WTC11 (cell line): ENCODE results near the gene CHKB. TPM values are rescaled to one million over a fixed set of nuclear protein-coding genes. Genes with fewer than 3 reads are reported as not detected.

Source experiments
- ATAC-seq: fragments of 200-7000 bp; cut with Tn5 transposase; 2 replicates; pipeline ENCODE4 v1.10.0; 2021; ENCODE audit warnings: mild to moderate bottlenecking, moderate library complexity
- CTCF ChIA-PET: fragments of 300-600 bp; sonication (Branson Sonifier 250); formaldehyde crosslinking; loops from one replicate; lab custom pipeline; 2021; ENCODE audit warnings: antibody characterized with exemption; lab: Charles Lee
- POLR2A ChIA-PET: fragments of 350-600 bp; sonication (Branson Sonifier 250); formaldehyde crosslinking; loops from one replicate; lab custom pipeline; 2021; ENCODE audit warnings: antibody characterized with exemption; lab: Charles Lee
- DNase-seq: peaks from one replicate; pipeline ENCODE4 v3.0.0; 2021; ENCODE audit warnings: low spot score
- H3K27ac Mint-ChIP-seq: 2 replicates; pipeline ENCODE4 v1.8.0; 2021; ENCODE audit warnings: mixed read lengths
- H3K27me3 Mint-ChIP-seq: 2 replicates; pipeline ENCODE4 v1.8.0; 2021; ENCODE audit warnings: low read depth, mild to moderate bottlenecking, moderate library complexity, mixed read lengths
- H3K36me3 Mint-ChIP-seq: 2 replicates; pipeline ENCODE4 v1.8.0; 2021; ENCODE audit warnings: mixed read lengths
- H3K4me1 Mint-ChIP-seq: 2 replicates; pipeline ENCODE4 v1.8.0; 2022; ENCODE audit warnings: mixed read lengths
- H3K4me3 Mint-ChIP-seq: 2 replicates; pipeline ENCODE4 v1.8.0; 2021; ENCODE audit warnings: mild to moderate bottlenecking, moderate library complexity, mixed read lengths
- H3K9me3 Mint-ChIP-seq: 2 replicates; pipeline ENCODE4 v1.8.0; 2021; ENCODE audit warnings: mixed read lengths
- CREM ChIP-seq: sonication (generic); formaldehyde crosslinking; IDR thresholded peaks from 2 replicates; pipeline ENCODE4 v1.8.1; 2022; ENCODE audit warnings: mild to moderate bottlenecking, missing genetic modification reagents, moderate library complexity
- HMGA2 ChIP-seq: fragments of 250-450 bp; sonication (Bioruptor Pico); IDR thresholded peaks from 2 replicates; pipeline ENCODE4 v1.4.0; 2021; ENCODE audit warnings: mild to moderate bottlenecking, moderate library complexity
- JAZF1 ChIP-seq: fragments of 250-450 bp; sonication (Bioruptor Pico); IDR thresholded peaks from 2 replicates; pipeline ENCODE4 v1.9.0; 2021; ENCODE audit warnings: moderate library complexity, mild to moderate bottlenecking, inconsistent platforms
- JUN ChIP-seq: sonication (generic); formaldehyde crosslinking; IDR thresholded peaks from 2 replicates; pipeline ENCODE4 v1.8.0; 2023; ENCODE audit warnings: mild to moderate bottlenecking, missing genetic modification reagents
- KAT7 ChIP-seq: sonication (generic); formaldehyde crosslinking; IDR thresholded peaks from 2 replicates; pipeline ENCODE4 v1.8.1; 2023; ENCODE audit warnings: missing genetic modification reagents, mild to moderate bottlenecking, borderline replicate concordance
- MYBL2 ChIP-seq: sonication (generic); formaldehyde crosslinking; IDR thresholded peaks from 2 replicates; pipeline ENCODE4 v1.8.1; 2023; ENCODE audit warnings: mild to moderate bottlenecking, moderate library complexity, missing genetic modification reagents
- RORB ChIP-seq: fragments of 250-450 bp; sonication (Bioruptor Pico); IDR thresholded peaks from 2 replicates; pipeline ENCODE4 v1.9.0; 2021; ENCODE audit warnings: mild to moderate bottlenecking
- TEAD1 ChIP-seq: sonication (generic); formaldehyde crosslinking; IDR thresholded peaks from 2 replicates; pipeline ENCODE4 v1.8.0; 2022; ENCODE audit warnings: mild to moderate bottlenecking, missing genetic modification reagents
- ZNF396 ChIP-seq: fragments of 250-450 bp; sonication (Bioruptor Pico); IDR thresholded peaks from 2 replicates; pipeline ENCODE4 v1.8.0; 2021; ENCODE audit warnings: mild to moderate bottlenecking, moderate library complexity, borderline replicate concordance
- ZNF416 ChIP-seq: fragments of 250-450 bp; sonication (Bioruptor Pico); IDR thresholded peaks from 2 replicates; pipeline ENCODE4 v1.9.0; 2021; ENCODE audit warnings: mild to moderate bottlenecking, inconsistent platforms
- total RNA-seq: library from RNA; stranded (reverse); gene quantifications from 3 replicates; pipeline ENCODE4 v1.2.3, GENCODE V29; 2021
- TF ChIP-seq, protein P1 (sequence below): fragments of 250-450 bp; sonication (Bioruptor Pico); IDR thresholded peaks from 2 replicates; pipeline ENCODE4 v1.9.0; 2021; ENCODE audit warnings: mild to moderate bottlenecking, borderline replicate concordance
- TF ChIP-seq, protein P2 (sequence below): sonication (generic); formaldehyde crosslinking; IDR thresholded peaks from 2 replicates; pipeline ENCODE4 v1.8.0; 2022; ENCODE audit warnings: missing genetic modification reagents
- TF ChIP-seq, protein P3 (sequence below): sonication (generic); formaldehyde crosslinking; IDR thresholded peaks from 2 replicates; pipeline ENCODE4 v1.8.0; 2023; ENCODE audit warnings: mild to moderate bottlenecking, missing genetic modification reagents
- TF ChIP-seq, protein P4 (sequence below): sonication (generic); formaldehyde crosslinking; IDR thresholded peaks from 2 replicates; pipeline ENCODE4 v1.8.0; 2022; ENCODE audit warnings: mild to moderate bottlenecking, missing genetic modification reagents

CHKB gene
- total RNA-seq, 1 experiment from 2014 or later = 75.4 TPM

DNA sequence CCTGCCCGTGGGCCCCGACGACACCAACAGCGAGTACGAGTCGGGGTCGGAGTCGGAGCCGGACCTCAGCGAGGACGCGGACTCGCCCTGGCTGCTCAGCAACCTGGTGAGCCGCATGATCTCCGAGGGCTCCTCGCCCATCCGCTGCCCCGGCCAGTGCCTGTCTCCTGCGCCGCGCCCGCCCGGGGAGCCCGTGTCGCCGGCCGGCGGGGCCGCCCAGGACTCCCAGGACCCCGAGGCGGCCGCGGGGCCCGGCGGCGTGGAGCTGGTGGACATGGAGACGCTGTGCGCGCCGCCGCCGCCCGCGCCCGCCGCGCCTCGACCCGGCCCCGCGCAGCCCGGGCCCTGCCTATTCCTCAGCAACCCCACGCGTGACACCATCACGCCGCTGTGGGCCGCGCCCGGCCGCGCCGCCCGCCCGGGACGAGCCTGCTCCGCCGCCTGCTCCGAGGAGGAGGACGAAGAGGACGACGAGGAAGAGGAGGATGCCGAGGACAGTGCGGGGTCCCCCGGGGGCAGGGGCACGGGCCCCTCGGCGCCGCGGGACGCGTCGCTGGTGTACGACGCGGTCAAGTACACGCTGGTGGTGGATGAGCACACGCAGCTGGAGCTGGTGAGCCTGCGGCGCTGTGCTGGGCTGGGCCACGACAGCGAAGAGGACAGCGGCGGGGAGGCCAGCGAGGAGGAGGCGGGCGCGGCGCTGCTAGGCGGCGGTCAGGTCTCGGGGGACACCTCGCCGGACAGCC lies 21.8 kb upstream of the CHKB start (continued):
- TF ChIP-seq, protein P1, sequence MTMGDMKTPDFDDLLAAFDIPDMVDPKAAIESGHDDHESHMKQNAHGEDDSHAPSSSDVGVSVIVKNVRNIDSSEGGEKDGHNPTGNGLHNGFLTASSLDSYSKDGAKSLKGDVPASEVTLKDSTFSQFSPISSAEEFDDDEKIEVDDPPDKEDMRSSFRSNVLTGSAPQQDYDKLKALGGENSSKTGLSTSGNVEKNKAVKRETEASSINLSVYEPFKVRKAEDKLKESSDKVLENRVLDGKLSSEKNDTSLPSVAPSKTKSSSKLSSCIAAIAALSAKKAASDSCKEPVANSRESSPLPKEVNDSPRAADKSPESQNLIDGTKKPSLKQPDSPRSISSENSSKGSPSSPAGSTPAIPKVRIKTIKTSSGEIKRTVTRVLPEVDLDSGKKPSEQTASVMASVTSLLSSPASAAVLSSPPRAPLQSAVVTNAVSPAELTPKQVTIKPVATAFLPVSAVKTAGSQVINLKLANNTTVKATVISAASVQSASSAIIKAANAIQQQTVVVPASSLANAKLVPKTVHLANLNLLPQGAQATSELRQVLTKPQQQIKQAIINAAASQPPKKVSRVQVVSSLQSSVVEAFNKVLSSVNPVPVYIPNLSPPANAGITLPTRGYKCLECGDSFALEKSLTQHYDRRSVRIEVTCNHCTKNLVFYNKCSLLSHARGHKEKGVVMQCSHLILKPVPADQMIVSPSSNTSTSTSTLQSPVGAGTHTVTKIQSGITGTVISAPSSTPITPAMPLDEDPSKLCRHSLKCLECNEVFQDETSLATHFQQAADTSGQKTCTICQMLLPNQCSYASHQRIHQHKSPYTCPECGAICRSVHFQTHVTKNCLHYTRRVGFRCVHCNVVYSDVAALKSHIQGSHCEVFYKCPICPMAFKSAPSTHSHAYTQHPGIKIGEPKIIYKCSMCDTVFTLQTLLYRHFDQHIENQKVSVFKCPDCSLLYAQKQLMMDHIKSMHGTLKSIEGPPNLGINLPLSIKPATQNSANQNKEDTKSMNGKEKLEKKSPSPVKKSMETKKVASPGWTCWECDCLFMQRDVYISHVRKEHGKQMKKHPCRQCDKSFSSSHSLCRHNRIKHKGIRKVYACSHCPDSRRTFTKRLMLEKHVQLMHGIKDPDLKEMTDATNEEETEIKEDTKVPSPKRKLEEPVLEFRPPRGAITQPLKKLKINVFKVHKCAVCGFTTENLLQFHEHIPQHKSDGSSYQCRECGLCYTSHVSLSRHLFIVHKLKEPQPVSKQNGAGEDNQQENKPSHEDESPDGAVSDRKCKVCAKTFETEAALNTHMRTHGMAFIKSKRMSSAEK (CRISPR knock-in tag) = no peak
- no peak for TF ChIP-seq ZNF416 (CRISPR knock-in tag)
- no peak for TF ChIP-seq ZNF396 (CRISPR knock-in tag)
- TF ChIP-seq RORB (CRISPR knock-in tag) = no peak
- no peak for TF ChIP-seq KAT7 (CRISPR knock-in tag)
- no peak for TF ChIP-seq CREM

DNA sequence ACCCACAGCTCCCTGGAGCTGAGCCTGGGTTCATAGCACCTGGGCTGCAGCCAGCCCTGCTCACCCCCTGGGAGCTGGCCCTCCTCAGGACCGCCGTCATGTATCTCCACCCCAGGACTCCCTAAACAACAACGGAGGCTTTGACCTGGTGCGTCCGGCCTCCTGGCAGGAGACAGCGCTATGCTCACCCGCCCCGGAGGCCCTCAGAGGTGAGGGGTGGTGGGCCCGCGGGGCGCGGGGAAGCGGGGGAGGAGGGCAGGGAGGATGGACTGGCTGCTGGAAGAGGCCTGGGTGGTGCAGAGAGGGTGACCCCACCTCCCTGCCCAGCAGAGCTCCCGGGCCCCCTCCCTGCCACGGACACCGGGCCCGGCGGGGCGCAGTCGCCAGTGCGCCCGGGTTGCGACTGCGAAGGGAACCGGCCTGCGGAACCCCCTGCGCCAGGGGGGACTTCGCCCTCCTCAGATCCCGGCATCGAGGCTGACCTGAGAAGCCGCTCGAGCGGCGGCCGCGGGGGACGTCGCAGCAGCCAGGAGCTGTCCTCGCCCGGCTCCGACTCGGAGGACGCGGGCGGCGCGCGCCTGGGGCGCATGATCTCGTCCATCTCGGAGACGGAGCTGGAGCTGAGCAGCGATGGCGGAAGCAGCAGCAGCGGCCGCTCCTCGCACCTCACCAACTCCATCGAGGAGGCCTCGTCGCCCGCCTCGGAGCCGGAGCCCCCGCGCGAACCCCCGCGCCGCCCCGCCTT lies 21.0 kb upstream of the CHKB start:
- no peak for ATAC-seq
- Mint-ChIP-seq H3K9me3 (no peaks in the 10 kb centered on the region), H3K36me3 (no peaks in the 10 kb centered on the region), H3K4me1 (peaks cover 12% of the 10 kb centered on the region; the same call in 1 of the 2 replicates), H3K4me3 (no peak overlapping the region), H3K27ac (no peak overlapping the region), H3K27me3 (peaks cover 45% of the 10 kb centered on the region)
- DNase-seq = no peak
- ChIA-PET POLR2A (no interaction called here), CTCF (interaction anchor here (1.1 to 1.7 kb wide), 4 partner anchors 23 to 171 kb away, joined by 3 to 5 read pairs (median 4); partner anchors contain the start of gene SYCE3)
- TF ChIP-seq TEAD1 (CRISPR knock-in tag) (no peak), JUN (CRISPR knock-in tag) (no peak), HMGA2 (no peak), MYBL2 (CRISPR knock-in tag) (no peak), ZNF416 (CRISPR knock-in tag) (no peak), JAZF1 (CRISPR knock-in tag) (no peak)
- TF ChIP-seq, protein P2, sequence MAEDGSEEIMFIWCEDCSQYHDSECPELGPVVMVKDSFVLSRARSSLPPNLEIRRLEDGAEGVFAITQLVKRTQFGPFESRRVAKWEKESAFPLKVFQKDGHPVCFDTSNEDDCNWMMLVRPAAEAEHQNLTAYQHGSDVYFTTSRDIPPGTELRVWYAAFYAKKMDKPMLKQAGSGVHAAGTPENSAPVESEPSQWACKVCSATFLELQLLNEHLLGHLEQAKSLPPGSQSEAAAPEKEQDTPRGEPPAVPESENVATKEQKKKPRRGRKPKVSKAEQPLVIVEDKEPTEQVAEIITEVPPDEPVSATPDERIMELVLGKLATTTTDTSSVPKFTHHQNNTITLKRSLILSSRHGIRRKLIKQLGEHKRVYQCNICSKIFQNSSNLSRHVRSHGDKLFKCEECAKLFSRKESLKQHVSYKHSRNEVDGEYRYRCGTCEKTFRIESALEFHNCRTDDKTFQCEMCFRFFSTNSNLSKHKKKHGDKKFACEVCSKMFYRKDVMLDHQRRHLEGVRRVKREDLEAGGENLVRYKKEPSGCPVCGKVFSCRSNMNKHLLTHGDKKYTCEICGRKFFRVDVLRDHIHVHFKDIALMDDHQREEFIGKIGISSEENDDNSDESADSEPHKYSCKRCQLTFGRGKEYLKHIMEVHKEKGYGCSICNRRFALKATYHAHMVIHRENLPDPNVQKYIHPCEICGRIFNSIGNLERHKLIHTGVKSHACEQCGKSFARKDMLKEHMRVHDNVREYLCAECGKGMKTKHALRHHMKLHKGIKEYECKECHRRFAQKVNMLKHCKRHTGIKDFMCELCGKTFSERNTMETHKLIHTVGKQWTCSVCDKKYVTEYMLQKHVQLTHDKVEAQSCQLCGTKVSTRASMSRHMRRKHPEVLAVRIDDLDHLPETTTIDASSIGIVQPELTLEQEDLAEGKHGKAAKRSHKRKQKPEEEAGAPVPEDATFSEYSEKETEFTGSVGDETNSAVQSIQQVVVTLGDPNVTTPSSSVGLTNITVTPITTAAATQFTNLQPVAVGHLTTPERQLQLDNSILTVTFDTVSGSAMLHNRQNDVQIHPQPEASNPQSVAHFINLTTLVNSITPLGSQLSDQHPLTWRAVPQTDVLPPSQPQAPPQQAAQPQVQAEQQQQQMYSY = no peak
- TF ChIP-seq, protein P3, sequence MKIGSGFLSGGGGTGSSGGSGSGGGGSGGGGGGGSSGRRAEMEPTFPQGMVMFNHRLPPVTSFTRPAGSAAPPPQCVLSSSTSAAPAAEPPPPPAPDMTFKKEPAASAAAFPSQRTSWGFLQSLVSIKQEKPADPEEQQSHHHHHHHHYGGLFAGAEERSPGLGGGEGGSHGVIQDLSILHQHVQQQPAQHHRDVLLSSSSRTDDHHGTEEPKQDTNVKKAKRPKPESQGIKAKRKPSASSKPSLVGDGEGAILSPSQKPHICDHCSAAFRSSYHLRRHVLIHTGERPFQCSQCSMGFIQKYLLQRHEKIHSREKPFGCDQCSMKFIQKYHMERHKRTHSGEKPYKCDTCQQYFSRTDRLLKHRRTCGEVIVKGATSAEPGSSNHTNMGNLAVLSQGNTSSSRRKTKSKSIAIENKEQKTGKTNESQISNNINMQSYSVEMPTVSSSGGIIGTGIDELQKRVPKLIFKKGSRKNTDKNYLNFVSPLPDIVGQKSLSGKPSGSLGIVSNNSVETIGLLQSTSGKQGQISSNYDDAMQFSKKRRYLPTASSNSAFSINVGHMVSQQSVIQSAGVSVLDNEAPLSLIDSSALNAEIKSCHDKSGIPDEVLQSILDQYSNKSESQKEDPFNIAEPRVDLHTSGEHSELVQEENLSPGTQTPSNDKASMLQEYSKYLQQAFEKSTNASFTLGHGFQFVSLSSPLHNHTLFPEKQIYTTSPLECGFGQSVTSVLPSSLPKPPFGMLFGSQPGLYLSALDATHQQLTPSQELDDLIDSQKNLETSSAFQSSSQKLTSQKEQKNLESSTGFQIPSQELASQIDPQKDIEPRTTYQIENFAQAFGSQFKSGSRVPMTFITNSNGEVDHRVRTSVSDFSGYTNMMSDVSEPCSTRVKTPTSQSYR (CRISPR knock-in tag) = no peak
- TF ChIP-seq, protein P4, sequence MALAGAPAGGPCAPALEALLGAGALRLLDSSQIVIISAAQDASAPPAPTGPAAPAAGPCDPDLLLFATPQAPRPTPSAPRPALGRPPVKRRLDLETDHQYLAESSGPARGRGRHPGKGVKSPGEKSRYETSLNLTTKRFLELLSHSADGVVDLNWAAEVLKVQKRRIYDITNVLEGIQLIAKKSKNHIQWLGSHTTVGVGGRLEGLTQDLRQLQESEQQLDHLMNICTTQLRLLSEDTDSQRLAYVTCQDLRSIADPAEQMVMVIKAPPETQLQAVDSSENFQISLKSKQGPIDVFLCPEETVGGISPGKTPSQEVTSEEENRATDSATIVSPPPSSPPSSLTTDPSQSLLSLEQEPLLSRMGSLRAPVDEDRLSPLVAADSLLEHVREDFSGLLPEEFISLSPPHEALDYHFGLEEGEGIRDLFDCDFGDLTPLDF = no peak
